IPS-15b (cell line): Measurements from ENCODE around the gene ABI3BP.

Source experiments
- H3K27me3 ChIP-seq: one replicate; pipeline ENCODE4 v1.6.1; 2013; ENCODE audit warnings: low read length; ENCODE audit not compliant: control insufficient read depth, insufficient read depth
- H3K36me3 ChIP-seq: one replicate; pipeline ENCODE4 v1.6.1; 2013; ENCODE audit warnings: low read length; ENCODE audit not compliant: control insufficient read depth, insufficient read depth
- H3K4me1 ChIP-seq: one replicate; pipeline ENCODE4 v1.6.1; 2013; ENCODE audit warnings: mild to moderate bottlenecking, low read length; ENCODE audit not compliant: control insufficient read depth, insufficient read depth
- H3K4me3 ChIP-seq: one replicate; pipeline ENCODE4 v1.5.1; 2013; ENCODE audit warnings: low read depth, low read length
- H3K9ac ChIP-seq: one replicate; pipeline ENCODE4 v1.6.1; 2013; ENCODE audit warnings: low read depth, mild to moderate bottlenecking, low read length
- H3K9me3 ChIP-seq: one replicate; pipeline ENCODE4 v1.6.1; 2013; ENCODE audit warnings: mild to moderate bottlenecking, low read length; ENCODE audit not compliant: control insufficient read depth, insufficient read depth

ABI3BP gene

GRCh38 chr3:100737334-100737733 lies 255.9 kb downstream of the ABI3BP start:
- H3K36me3 ChIP-seq: peaks cover 8% of the 10 kb centered on the region
- H3K4me1 ChIP-seq: peaks cover 12% of the 10 kb centered on the region
- no peaks in the 10 kb centered on the region for H3K9me3 ChIP-seq
- H3K4me3 ChIP-seq: no peak overlapping the region
- no peaks in the 10 kb centered on the region for H3K27me3 ChIP-seq
- H3K9ac ChIP-seq: no peak overlapping the region

- no peaks in the 10 kb centered on the region for H3K27me3 ChIP-seq
- no peaks in the 10 kb centered on the region for H3K9me3 ChIP-seq
- H3K9ac ChIP-seq: no peak overlapping the region
- peaks cover 12% of the 10 kb centered on the region for H3K4me1 ChIP-seq
- H3K4me3 ChIP-seq: no peak overlapping the region
- peaks cover 5% of the 10 kb centered on the region for H3K36me3 ChIP-seq
These were observed 260.8 kb downstream of the ABI3BP start for GRCh38 chr3:100732435-100732834.

- no peaks in the 10 kb centered on the region for H3K9me3 ChIP-seq
- no peak overlapping the region for H3K4me3 ChIP-seq
- H3K27me3 ChIP-seq: no peaks in the 10 kb centered on the region
- H3K9ac ChIP-seq: no peak overlapping the region
- H3K4me1 ChIP-seq: peaks cover 12% of the 10 kb centered on the region
- no peaks in the 10 kb centered on the region for H3K36me3 ChIP-seq
These were observed 262.7 kb downstream of the ABI3BP start for GRCh38 chr3:100730524-100730923.

GRCh38 chr3:100726706-100727105 lies 266.5 kb downstream of the ABI3BP start:
- Histone ChIP-seq H3K9ac (no peak overlapping the region), H3K9me3 (no peaks in the 10 kb centered on the region), H3K27me3 (no peaks in the 10 kb centered on the region), H3K4me1 (no peaks in the 10 kb centered on the region), H3K4me3 (no peak overlapping the region), H3K36me3 (no peaks in the 10 kb centered on the region)

GRCh38 chr3:100725935-100726513 lies 267.2 kb downstream of the ABI3BP start:
- H3K9me3 ChIP-seq: no peaks in the 10 kb centered on the region
- H3K9ac ChIP-seq: no peak overlapping the region
- no peaks in the 10 kb centered on the region for H3K4me1 ChIP-seq
- H3K4me3 ChIP-seq: no peak overlapping the region
- no peaks in the 10 kb centered on the region for H3K36me3 ChIP-seq
- H3K27me3 ChIP-seq: no peaks in the 10 kb centered on the region

GRCh38 chr3:100720426-100720825 lies 272.8 kb downstream of the ABI3BP start:
- H3K4me1 ChIP-seq: peaks cover 4% of the 10 kb centered on the region
- no peaks in the 10 kb centered on the region for H3K27me3 ChIP-seq
- H3K9ac ChIP-seq: no peak overlapping the region
- H3K36me3 ChIP-seq: no peaks in the 10 kb centered on the region
- no peaks in the 10 kb centered on the region for H3K9me3 ChIP-seq
- no peak overlapping the region for H3K4me3 ChIP-seq

- Histone ChIP-seq H3K4me1 (peaks cover 4% of the 10 kb centered on the region), H3K9ac (no peak overlapping the region), H3K36me3 (no peaks in the 10 kb centered on the region), H3K9me3 (no peaks in the 10 kb centered on the region), H3K27me3 (no peaks in the 10 kb centered on the region), H3K4me3 (no peak overlapping the region)
These were observed 274.1 kb downstream of the ABI3BP start for GRCh38 chr3:100719136-100719535.

- H3K27me3 ChIP-seq: no peaks in the 10 kb centered on the region
- H3K9me3 ChIP-seq: no peaks in the 10 kb centered on the region
- H3K4me3 ChIP-seq: no peak overlapping the region
- no peak overlapping the region for H3K9ac ChIP-seq
- H3K4me1 ChIP-seq: peaks cover 4% of the 10 kb centered on the region
- H3K36me3 ChIP-seq: peaks cover 6% of the 10 kb centered on the region
These were observed 275.4 kb downstream of the ABI3BP start for GRCh38 chr3:100717637-100718487.

- H3K9ac ChIP-seq: no peak overlapping the region
- no peaks in the 10 kb centered on the region for H3K9me3 ChIP-seq
- no peaks in the 10 kb centered on the region for H3K27me3 ChIP-seq
- no peak overlapping the region for H3K4me3 ChIP-seq
- H3K36me3 ChIP-seq: peaks cover 6% of the 10 kb centered on the region
- H3K4me1 ChIP-seq: peaks cover 4% of the 10 kb centered on the region
These were observed 276.2 kb downstream of the ABI3BP start for GRCh38 chr3:100717063-100717462.

- Histone ChIP-seq H3K4me1 (peaks cover 7% of the 10 kb centered on the region), H3K9me3 (no peaks in the 10 kb centered on the region), H3K27me3 (no peaks in the 10 kb centered on the region), H3K9ac (no peak overlapping the region), H3K4me3 (no peak overlapping the region), H3K36me3 (peaks cover 6% of the 10 kb centered on the region)
These were observed 278.0 kb downstream of the ABI3BP start for GRCh38 chr3:100715176-100715575.

GRCh38 chr3:100710261-100710968 lies 282.8 kb downstream of the ABI3BP start:
- H3K36me3 ChIP-seq: peaks cover 6% of the 10 kb centered on the region
- H3K27me3 ChIP-seq: peaks cover 15% of the 10 kb centered on the region
- peak overlapping the region; percentile 87 for H3K4me3 ChIP-seq
- peak overlapping the region; percentile 81 for H3K9ac ChIP-seq
- peaks cover 6% of the 10 kb centered on the region for H3K4me1 ChIP-seq
- no peaks in the 10 kb centered on the region for H3K9me3 ChIP-seq
